H1 (cell line): ENCODE results near the gene THAP4. TPM values are rescaled to one million over a fixed set of nuclear protein-coding genes. Genes with fewer than 3 reads are reported as not detected.

Experiments
- CTCF ChIA-PET: fragments of 300-600 bp; sonication (Branson Sonifier 250); formaldehyde crosslinking; loops from one replicate; lab custom pipeline; 2021; ENCODE audit not compliant: partially characterized antibody; lab: Charles Lee
- POLR2A ChIA-PET: fragments of 300-600 bp; sonication (Branson Sonifier 250); formaldehyde crosslinking; loops from one replicate; lab custom pipeline; 2021; ENCODE audit warnings: inconsistent platforms; ENCODE audit not compliant: partially characterized antibody; lab: Charles Lee
- DNase-seq, 2 experiments: peaks; one replicate each; pipeline versions ENCODE4 v3.0.0 to v3.0.0-alpha.2; 2010 to 2022; ENCODE audit warnings: low spot score in 2 of 2, low read depth in 1 of 2, mixed read lengths in 1 of 2
- FAIRE-seq: peaks from 2 replicates; lab custom pipeline; 2011; peaks lifted over from hg19 to GRCh38; lab: Jason Lieb, UNC
- H2AFZ ChIP-seq: 2 replicates; pipeline ENCODE4 v1.8.1; 2012; ENCODE audit warnings: low read length, inconsistent platforms
- H2AK5ac ChIP-seq: 2 replicates; pipeline ENCODE4 v1.6.1; 2013; ENCODE audit warnings: low read depth, low read length
- H2BK120ac ChIP-seq: replicated peaks from 2 replicates; pipeline ENCODE3; 2013; ENCODE audit warnings: low read depth, low read length, inconsistent platforms
- H2BK12ac ChIP-seq: 2 replicates; pipeline ENCODE4 v1.6.1; 2013; ENCODE audit warnings: low read depth, low read length
- H2BK15ac ChIP-seq: 2 replicates; pipeline ENCODE4 v1.6.1; 2013; ENCODE audit warnings: low read length
- H2BK20ac ChIP-seq: 2 replicates; pipeline ENCODE4 v1.6.1; 2013; ENCODE audit warnings: low read length
- H2BK5ac ChIP-seq: 2 replicates; pipeline ENCODE4 v1.6.1; 2013; ENCODE audit warnings: low read depth, low read length
- H3K14ac ChIP-seq: 2 replicates; pipeline ENCODE4 v1.6.1; 2013; ENCODE audit warnings: inconsistent platforms; ENCODE audit not compliant: insufficient read length
- H3K18ac ChIP-seq: 2 replicates; pipeline ENCODE4 v1.6.1; 2013; ENCODE audit warnings: low read length; ENCODE audit errors: extremely low read depth
- H3K23ac ChIP-seq: 2 replicates; pipeline ENCODE4 v1.6.1; 2013; ENCODE audit warnings: inconsistent platforms; ENCODE audit not compliant: insufficient read length
- H3K23me2 ChIP-seq: 2 replicates; pipeline ENCODE4 v1.6.1; 2013; ENCODE audit warnings: low read depth, low read length
- H3K27ac ChIP-seq: 2 replicates; pipeline ENCODE4 v1.6.1; 2011; ENCODE audit warnings: low read depth, low read length, inconsistent platforms
- H3K27me3 ChIP-seq, 4 experiments: replicated peaks in 1 of 4; 1 replicate in 1 of 4; 2 replicates in 3 of 4; pipeline versions ENCODE4 v1.6.1 to v1.8.1; 2011 to 2013; ENCODE audit warnings: low read length in 3 of 4, mild to moderate bottlenecking in 3 of 4, inconsistent platforms in 2 of 4, mixed read lengths in 2 of 4, moderate library complexity in 1 of 4; ENCODE audit not compliant: control insufficient read depth in 3 of 4, insufficient read depth in 3 of 4; ENCODE audit errors: extremely low read depth in 1 of 4
- H3K36me3 ChIP-seq, 4 experiments: 2 replicates each; pipeline versions ENCODE4 v1.6.1 to v1.8.1; 2011 to 2013; ENCODE audit warnings: mild to moderate bottlenecking in 4 of 4, low read length in 3 of 4, moderate library complexity in 2 of 4, control low read depth in 1 of 4, inconsistent platforms in 1 of 4; ENCODE audit not compliant: insufficient read depth in 4 of 4, control insufficient read depth in 2 of 4
- H3K4ac ChIP-seq: replicated peaks from 2 replicates; pipeline ENCODE3; 2013; ENCODE audit warnings: low read length, low read depth, mixed read lengths, inconsistent platforms; ENCODE audit not compliant: insufficient read length
- H3K4me1 ChIP-seq, 4 experiments: replicated peaks in 1 of 4; 1 replicate in 1 of 4; 2 replicates in 3 of 4; pipeline versions ENCODE4 v1.6.1 to v1.8.1; 2011 to 2013; ENCODE audit warnings: low read length in 3 of 4, inconsistent platforms in 2 of 4, mixed read lengths in 1 of 4; ENCODE audit not compliant: insufficient read depth in 4 of 4, control insufficient read depth in 3 of 4
- H3K4me2 ChIP-seq, 2 experiments: 2 replicates each; pipeline versions ENCODE4 v1.6.1 to v1.8.1; 2011 to 2013; ENCODE audit warnings: low read depth in 2 of 2, low read length in 2 of 2, control low read depth in 1 of 2, inconsistent platforms in 1 of 2, mild to moderate bottlenecking in 1 of 2; ENCODE audit not compliant: insufficient read depth in 1 of 2
- H3K4me3 ChIP-seq, 4 experiments: fragments of 200-600, 300-600 bp in 1 of 4; sonication (generic), shearing (Covaris generic), sonication (Bioruptor Twin) in 1 of 4; 2 replicates each; pipeline versions ENCODE4 v1.5.1 to v1.8.1; 2011 to 2016; ENCODE audit warnings: low read length in 4 of 4, low read depth in 3 of 4, control low read depth in 2 of 4, inconsistent platforms in 2 of 4, mild to moderate bottlenecking in 2 of 4, mixed read lengths in 1 of 4, moderate library complexity in 1 of 4; ENCODE audit not compliant: insufficient read depth in 2 of 4; ENCODE audit errors: extremely low read depth in 1 of 4
- H3K56ac ChIP-seq: replicated peaks from 2 replicates; pipeline ENCODE3; 2013; ENCODE audit warnings: low read depth, mild to moderate bottlenecking, mixed read lengths, low read length, inconsistent platforms; ENCODE audit not compliant: insufficient read length
- H3K79me1 ChIP-seq: 2 replicates; pipeline ENCODE4 v1.6.1; 2013; ENCODE audit warnings: low read depth, low read length, control low read depth
- H3K79me2 ChIP-seq, 2 experiments: 2 replicates each; pipeline versions ENCODE4 v1.6.1 to v1.8.1; 2012 to 2013; ENCODE audit warnings: low read length in 2 of 2, mild to moderate bottlenecking in 2 of 2, inconsistent platforms in 1 of 2; ENCODE audit not compliant: insufficient read depth in 2 of 2, control insufficient read depth in 1 of 2
- H3K9ac ChIP-seq, 4 experiments: replicated peaks in 1 of 4; 1 replicate in 1 of 4; 2 replicates in 3 of 4; pipeline versions ENCODE4 v1.6.1 to v1.8.1; 2011 to 2013; ENCODE audit warnings: low read depth in 3 of 4, low read length in 3 of 4, control low read depth in 2 of 4, mild to moderate bottlenecking in 2 of 4, moderate library complexity in 2 of 4, inconsistent platforms in 1 of 4; ENCODE audit errors: extremely low read depth in 1 of 4
- H3K9me3 ChIP-seq, 2 experiments: 2 replicates each; pipeline versions ENCODE4 v1.6.1 to v1.8.1; 2012 to 2013; ENCODE audit warnings: mild to moderate bottlenecking in 2 of 2, moderate library complexity in 2 of 2, control low read depth in 1 of 2, inconsistent platforms in 1 of 2, low read depth in 1 of 2, low read length in 1 of 2, mixed read lengths in 1 of 2; ENCODE audit not compliant: insufficient read depth in 2 of 2
- H4K20me1 ChIP-seq, 2 experiments: replicated peaks in 1 of 2; 2 replicates each; pipeline versions ENCODE3 to v1.8.1; 2011 to 2013; ENCODE audit warnings: inconsistent platforms in 2 of 2, low read length in 2 of 2, mild to moderate bottlenecking in 1 of 2; ENCODE audit not compliant: insufficient read depth in 2 of 2, control insufficient read depth in 1 of 2
- H4K5ac ChIP-seq: 2 replicates; pipeline ENCODE4 v1.6.1; 2013; ENCODE audit warnings: low read length, low read depth, mixed read lengths, inconsistent platforms; ENCODE audit not compliant: insufficient read length
- H4K8ac ChIP-seq: 2 replicates; pipeline ENCODE4 v1.8.0; 2013; ENCODE audit warnings: mild to moderate bottlenecking, moderate library complexity, low read length, inconsistent platforms; ENCODE audit not compliant: insufficient read depth; ENCODE audit errors: extremely low read depth
- H4K91ac ChIP-seq: replicated peaks from 2 replicates; pipeline ENCODE3; 2013; ENCODE audit warnings: low read length, mixed read lengths, inconsistent platforms; ENCODE audit not compliant: insufficient read length
- POLR2A ChIP-seq, 2 experiments: IDR thresholded peaks; 1 replicate in 1 of 2; 2 replicates in 1 of 2; pipeline ENCODE4 v1.6.1; 2011; ENCODE audit warnings: low read depth in 2 of 2, low read length in 2 of 2, mild to moderate bottlenecking in 2 of 2; ENCODE audit errors: control extremely low read depth in 1 of 2
- RNF2 ChIP-seq: fragments of 200-900, 300-1000 bp; sonication (generic); IDR thresholded peaks from 2 replicates; pipeline ENCODE4 v1.7.1; 2016; ENCODE audit warnings: borderline replicate concordance, low read depth, mild to moderate bottlenecking, antibody characterized with exemption, low read length; ENCODE audit not compliant: poor library complexity, severe bottlenecking; ENCODE audit errors: missing control alignments
- WGBS, 2 experiments: shearing (Covaris generic) in 1 of 2; methylation state at CpG; one replicate each; pipeline versions ENCODE4 v1.1.6 to v1.1.7; 2013 to 2015; ENCODE audit warnings: low lambda C conversion rate in 2 of 2, mixed read lengths in 2 of 2, inconsistent platforms in 1 of 2, low coverage in 1 of 2, missing lambda C conversion rate in 1 of 2; ENCODE audit not compliant: insufficient replicate concordance in 2 of 2, insufficient coverage in 1 of 2, insufficient read length in 1 of 2; ENCODE audit errors: extremely low coverage in 1 of 2, missing lambda C conversion rate in 1 of 2; 5-methylcytosine and 5-hydroxymethylcytosine counted together
- polyA plus RNA-seq, 7 experiments: library from polyadenylated mRNA; depleted of rRNA in 3 of 7; stranded (reverse) in 5 of 7; unstranded in 2 of 7; fragments of >200 nt in 5 of 7; fragments of 200-250 nt in 2 of 7; gene quantifications; 1 replicate in 5 of 7; 2 replicates in 1 of 7; 4 replicates in 1 of 7; pipeline versions ENCODE4 v1.2.1 to v1.2.3, GENCODE V29; 2011 to 2013; ENCODE audit warnings: missing spikeins in 2 of 7, mixed read lengths in 2 of 7
- total RNA-seq: library from RNA; stranded (reverse); fragmentation: NEBNext Ultra II Directional; extraction: Animal tissue kit (Norgen Biotek cat#: 25700); gene quantifications from 2 replicates; pipeline ENCODE4 v1.2.1, GENCODE V29; 2021

THAP4 gene
- total and polyA plus RNA-seq, 2 of the 8 experiments (the other 6 are each of a cell fraction or from before 2014, with no cell fraction given) = 78.9 to 83.6 TPM

- Histone ChIP-seq H2BK12ac (no peak overlapping the region), H3K27me3 (no peaks in the 10 kb centered on the region)
- 89% methylated on average over 16 of the region's 17 CpGs; no CpG with 5 or more reads in 1 of the 2 experiments for WGBS, 2 experiments
Observed at GRCh38 chr2:241675885-241676284, 38.9 kb upstream of the THAP4 start.

More at GRCh38 chr2:241675885-241676284, 38.9 kb upstream of the THAP4 start:
- H4K8ac ChIP-seq = 0 out of 2 replicates have a peak overlapping the region, but pooled peaks have one; percentile 68
- no peak overlapping the region for H3K4me3 ChIP-seq
- H2AFZ ChIP-seq = no peak overlapping the region
- no peak overlapping the region for H3K9ac ChIP-seq
- TF ChIP-seq RNF2 (no peak), POLR2A (IDR thresholded peaks at IDR 0.05; ENCODE audit: control extremely low read depth in 1 of 2, low read depth in 2 of 2, low read length in 2 of 2) (0 out of 3 replicates have a peak, but pooled peaks of 1 of the 2 experiments have one; percentile 37)
- H3K9me3 ChIP-seq = no peaks in the 10 kb centered on the region
- no peak overlapping the region for H3K4ac ChIP-seq
- ChIA-PET CTCF (interaction anchor here (0.5 to 1.6 kb wide), 10 partner anchors 9 to 416 kb away, joined by 3 to 6 read pairs (median 4); partner anchors contain the start of gene DTYMK), POLR2A (interaction anchor here (0.6 to 20.2 kb wide), 8 partner anchors 10 to 201 kb away, joined by 3 to 265 read pairs (median 4); partner anchors contain the start of genes DTYMK and ING5)
- FAIRE-seq (no peak), DNase-seq (no peak)
- H3K56ac ChIP-seq = no peak overlapping the region
- H3K18ac ChIP-seq = no peak overlapping the region
- no peak overlapping the region for H3K14ac ChIP-seq
- H3K23me2 ChIP-seq = no peaks in the 10 kb centered on the region
- H4K20me1 ChIP-seq = peaks cover 5 to 19% of the 10 kb centered on the region in 2 experiments
- no peak overlapping the region for H2BK20ac ChIP-seq
- H3K36me3 ChIP-seq = peaks cover 15 to 40% (median 29%) of the 10 kb centered on the region in 4 experiments; a peak in 7 of 8 replicates
- no peak overlapping the region for H3K27ac ChIP-seq
- H3K79me2 ChIP-seq = no peaks in the 10 kb centered on the region
- H2BK120ac ChIP-seq = no peak overlapping the region
- H3K79me1 ChIP-seq = no peaks in the 10 kb centered on the region; the same call in 1 of the 2 replicates
- H3K4me1 ChIP-seq = no peaks in the 10 kb centered on the region
- no peak overlapping the region for H2BK5ac ChIP-seq
- H2BK15ac ChIP-seq = no peak overlapping the region
- H4K5ac ChIP-seq = no peak overlapping the region
- H4K91ac ChIP-seq = no peak overlapping the region
- no peak overlapping the region for H2AK5ac ChIP-seq
- no peak overlapping the region for H3K23ac ChIP-seq
- no peak overlapping the region for H3K4me2 ChIP-seq
